GM23338 (cell line): ENCODE results near the gene RAD51B. TPM values are rescaled to one million over a fixed set of nuclear protein-coding genes. Genes with fewer than 3 reads are reported as not detected.

ENCODE experiments used
- ATAC-seq: fragments of 200-7000 bp; cut with Tn5 transposase; 3 replicates; pipeline ENCODE4 v1.9.1; 2020
- DNase-seq: peaks from one replicate; pipeline ENCODE4 v3.0.0-alpha.2; 2015; ENCODE audit warnings: low spot score
- H2AFZ ChIP-seq: fragments of 200-600 bp; sonication (generic); 2 replicates; pipeline ENCODE4 v1.8.0; 2016; ENCODE audit warnings: antibody characterized with exemption, mild to moderate bottlenecking, moderate library complexity
- H3F3A ChIP-seq: fragments of 200-600 bp; sonication (generic); replicated peaks from 2 replicates; pipeline ENCODE4 v1.8.0; 2017; ENCODE audit warnings: antibody characterized with exemption, mixed run types, low read depth
- H3K27ac ChIP-seq: fragments of 200-600 bp; sonication (generic); 2 replicates; pipeline ENCODE4 v1.6.1; 2016; ENCODE audit warnings: low read depth
- H3K27me3 ChIP-seq: fragments of 200-600 bp; sonication (generic); 2 replicates; pipeline ENCODE4 v1.8.0; 2016; ENCODE audit warnings: mild to moderate bottlenecking, mixed run types, moderate library complexity; ENCODE audit not compliant: insufficient read depth
- H3K36me3 ChIP-seq: fragments of 200-600 bp; sonication (generic); 2 replicates; pipeline ENCODE4 v1.8.0; 2016; ENCODE audit warnings: mild to moderate bottlenecking; ENCODE audit not compliant: insufficient read depth
- H3K4me1 ChIP-seq: fragments of 200-600 bp; sonication (generic); 2 replicates; pipeline ENCODE4 v1.8.0; 2016; ENCODE audit warnings: mild to moderate bottlenecking, moderate library complexity; ENCODE audit not compliant: insufficient read depth
- H3K4me2 ChIP-seq: fragments of 200-600 bp; sonication (generic); 2 replicates; pipeline ENCODE4 v1.7.1; 2017; ENCODE audit warnings: mixed run types
- H3K4me3 ChIP-seq: fragments of 200-600 bp; sonication (generic); 2 replicates; pipeline ENCODE4 v1.6.1; 2016; ENCODE audit warnings: mixed run types
- H3K79me2 ChIP-seq: fragments of 200-600 bp; sonication (generic); replicated peaks from 2 replicates; pipeline ENCODE4 v1.8.0; 2017; ENCODE audit warnings: mild to moderate bottlenecking; ENCODE audit not compliant: insufficient read depth
- H3K9me2 ChIP-seq: fragments of 200-600 bp; sonication (generic); 2 replicates; pipeline ENCODE4 v1.8.0; 2017; ENCODE audit not compliant: insufficient read depth
- H4K20me1 ChIP-seq: fragments of 200-600 bp; sonication (generic); replicated peaks from 2 replicates; pipeline ENCODE4 v1.8.0; 2017; ENCODE audit warnings: mild to moderate bottlenecking; ENCODE audit not compliant: insufficient read depth
- H3K27ac Mint-ChIP-seq: 2 replicates; pipeline ENCODE4 v1.8.0; 2020; ENCODE audit warnings: inconsistent platforms, mild to moderate bottlenecking, moderate library complexity, mixed read lengths
- H3K27me3 Mint-ChIP-seq: 3 replicates; pipeline ENCODE4 v1.8.0; 2022; ENCODE audit warnings: low read depth, mild to moderate bottlenecking, moderate library complexity, mixed read lengths, inconsistent platforms; ENCODE audit not compliant: insufficient read depth, poor library complexity
- H3K36me3 Mint-ChIP-seq: 3 replicates; pipeline ENCODE4 v1.8.0; 2021; ENCODE audit warnings: low read depth, mild to moderate bottlenecking, inconsistent platforms, moderate library complexity, mixed read lengths
- H3K4me1 Mint-ChIP-seq: 3 replicates; pipeline ENCODE4 v1.8.0; 2020; ENCODE audit warnings: mild to moderate bottlenecking, inconsistent platforms, mixed read lengths
- H3K4me3 Mint-ChIP-seq: 3 replicates; pipeline ENCODE4 v1.8.0; 2021; ENCODE audit warnings: moderate library complexity, mild to moderate bottlenecking, inconsistent platforms, mixed read lengths
- H3K9me3 Mint-ChIP-seq: 3 replicates; pipeline ENCODE4 v1.8.0; 2020; ENCODE audit warnings: moderate library complexity, mild to moderate bottlenecking, inconsistent platforms, mixed read lengths
- CREB1 ChIP-seq: fragments of 250-450 bp; sonication (Bioruptor Pico); IDR thresholded peaks from 2 replicates; pipeline ENCODE4 v1.5.0; 2020; ENCODE audit warnings: low read depth, mild to moderate bottlenecking, moderate library complexity
- JUNB ChIP-seq: IDR thresholded peaks from one replicate; pipeline ENCODE4 v1.6.1; 2016; ENCODE audit warnings: antibody characterized with exemption; ENCODE audit not compliant: unreplicated experiment
- NANOG ChIP-seq: IDR thresholded peaks from 2 replicates; pipeline ENCODE4 v1.6.1; 2016; ENCODE audit warnings: antibody characterized with exemption, borderline replicate concordance
- POLR2AphosphoS5 ChIP-seq: IDR thresholded peaks from 2 replicates; pipeline ENCODE4 v1.6.1; 2016; ENCODE audit warnings: antibody characterized with exemption, low read depth
- STAT1 ChIP-seq: IDR thresholded peaks from one replicate; pipeline ENCODE4 v1.6.1; 2016; ENCODE audit warnings: antibody characterized with exemption; ENCODE audit not compliant: unreplicated experiment
- polyA plus RNA-seq: library from polyadenylated mRNA; unstranded; fragments of >200 nt; fragmentation: Nextera tagmentation; extraction: Ambion mirVana; gene quantifications from 2 replicates; pipeline ENCODE4 v1.2.1, GENCODE V29; 2016
- total RNA-seq: library from RNA; depleted of rRNA; stranded (reverse); fragments of >200 nt; shearing (Covaris generic); gene quantifications from 2 replicates; pipeline ENCODE4 v1.2.3, GENCODE V29; 2014
- TF ChIP-seq, protein P1 (sequence below): fragments of 250-450 bp; sonication (Bioruptor Pico); IDR thresholded peaks from 2 replicates; pipeline ENCODE4 v1.5.0; 2020; ENCODE audit warnings: mild to moderate bottlenecking, moderate library complexity

RAD51B gene
- total and polyA plus RNA-seq, 2 experiments from 2014 or later: 15.7 to 29.1 TPM

GRCh38 chr14:68473069-68473468, 653.5 kb downstream of the RAD51B start:
- Histone ChIP-seq H2AFZ (no peak overlapping the region), H3K36me3 (no peaks in the 10 kb centered on the region), H3K4me1 (peaks cover 53% of the 10 kb centered on the region), H3F3A (peaks cover 12% of the 10 kb centered on the region; the same call in 1 of the 2 replicates), H3K4me3 (no peak overlapping the region), H3K4me2 (peak overlapping the region; percentile 56; the same call in 1 of the 2 replicates), H3K79me2 (no peaks in the 10 kb centered on the region), H3K27me3 (no peaks in the 10 kb centered on the region), H4K20me1 (no peaks in the 10 kb centered on the region), H3K9me2 (peaks cover 8% of the 10 kb centered on the region; the same call in 1 of the 2 replicates), H3K27ac (no peak overlapping the region)
- Mint-ChIP-seq H3K4me3 (no peak overlapping the region), H3K9me3 (no peaks in the 10 kb centered on the region), H3K27ac (peak overlapping the region; percentile 96), H3K4me1 (peaks cover 75% of the 10 kb centered on the region), H3K27me3 (peaks cover 12% of the 10 kb centered on the region), H3K36me3 (0 out of 3 replicates have a peak, but pooled peaks cover 5% of the 10 kb centered on the region)
- ATAC-seq: no peak
- no peak for TF ChIP-seq NANOG
- TF ChIP-seq CREB1 (CRISPR knock-in tag): no peak
- TF ChIP-seq, protein P1, sequence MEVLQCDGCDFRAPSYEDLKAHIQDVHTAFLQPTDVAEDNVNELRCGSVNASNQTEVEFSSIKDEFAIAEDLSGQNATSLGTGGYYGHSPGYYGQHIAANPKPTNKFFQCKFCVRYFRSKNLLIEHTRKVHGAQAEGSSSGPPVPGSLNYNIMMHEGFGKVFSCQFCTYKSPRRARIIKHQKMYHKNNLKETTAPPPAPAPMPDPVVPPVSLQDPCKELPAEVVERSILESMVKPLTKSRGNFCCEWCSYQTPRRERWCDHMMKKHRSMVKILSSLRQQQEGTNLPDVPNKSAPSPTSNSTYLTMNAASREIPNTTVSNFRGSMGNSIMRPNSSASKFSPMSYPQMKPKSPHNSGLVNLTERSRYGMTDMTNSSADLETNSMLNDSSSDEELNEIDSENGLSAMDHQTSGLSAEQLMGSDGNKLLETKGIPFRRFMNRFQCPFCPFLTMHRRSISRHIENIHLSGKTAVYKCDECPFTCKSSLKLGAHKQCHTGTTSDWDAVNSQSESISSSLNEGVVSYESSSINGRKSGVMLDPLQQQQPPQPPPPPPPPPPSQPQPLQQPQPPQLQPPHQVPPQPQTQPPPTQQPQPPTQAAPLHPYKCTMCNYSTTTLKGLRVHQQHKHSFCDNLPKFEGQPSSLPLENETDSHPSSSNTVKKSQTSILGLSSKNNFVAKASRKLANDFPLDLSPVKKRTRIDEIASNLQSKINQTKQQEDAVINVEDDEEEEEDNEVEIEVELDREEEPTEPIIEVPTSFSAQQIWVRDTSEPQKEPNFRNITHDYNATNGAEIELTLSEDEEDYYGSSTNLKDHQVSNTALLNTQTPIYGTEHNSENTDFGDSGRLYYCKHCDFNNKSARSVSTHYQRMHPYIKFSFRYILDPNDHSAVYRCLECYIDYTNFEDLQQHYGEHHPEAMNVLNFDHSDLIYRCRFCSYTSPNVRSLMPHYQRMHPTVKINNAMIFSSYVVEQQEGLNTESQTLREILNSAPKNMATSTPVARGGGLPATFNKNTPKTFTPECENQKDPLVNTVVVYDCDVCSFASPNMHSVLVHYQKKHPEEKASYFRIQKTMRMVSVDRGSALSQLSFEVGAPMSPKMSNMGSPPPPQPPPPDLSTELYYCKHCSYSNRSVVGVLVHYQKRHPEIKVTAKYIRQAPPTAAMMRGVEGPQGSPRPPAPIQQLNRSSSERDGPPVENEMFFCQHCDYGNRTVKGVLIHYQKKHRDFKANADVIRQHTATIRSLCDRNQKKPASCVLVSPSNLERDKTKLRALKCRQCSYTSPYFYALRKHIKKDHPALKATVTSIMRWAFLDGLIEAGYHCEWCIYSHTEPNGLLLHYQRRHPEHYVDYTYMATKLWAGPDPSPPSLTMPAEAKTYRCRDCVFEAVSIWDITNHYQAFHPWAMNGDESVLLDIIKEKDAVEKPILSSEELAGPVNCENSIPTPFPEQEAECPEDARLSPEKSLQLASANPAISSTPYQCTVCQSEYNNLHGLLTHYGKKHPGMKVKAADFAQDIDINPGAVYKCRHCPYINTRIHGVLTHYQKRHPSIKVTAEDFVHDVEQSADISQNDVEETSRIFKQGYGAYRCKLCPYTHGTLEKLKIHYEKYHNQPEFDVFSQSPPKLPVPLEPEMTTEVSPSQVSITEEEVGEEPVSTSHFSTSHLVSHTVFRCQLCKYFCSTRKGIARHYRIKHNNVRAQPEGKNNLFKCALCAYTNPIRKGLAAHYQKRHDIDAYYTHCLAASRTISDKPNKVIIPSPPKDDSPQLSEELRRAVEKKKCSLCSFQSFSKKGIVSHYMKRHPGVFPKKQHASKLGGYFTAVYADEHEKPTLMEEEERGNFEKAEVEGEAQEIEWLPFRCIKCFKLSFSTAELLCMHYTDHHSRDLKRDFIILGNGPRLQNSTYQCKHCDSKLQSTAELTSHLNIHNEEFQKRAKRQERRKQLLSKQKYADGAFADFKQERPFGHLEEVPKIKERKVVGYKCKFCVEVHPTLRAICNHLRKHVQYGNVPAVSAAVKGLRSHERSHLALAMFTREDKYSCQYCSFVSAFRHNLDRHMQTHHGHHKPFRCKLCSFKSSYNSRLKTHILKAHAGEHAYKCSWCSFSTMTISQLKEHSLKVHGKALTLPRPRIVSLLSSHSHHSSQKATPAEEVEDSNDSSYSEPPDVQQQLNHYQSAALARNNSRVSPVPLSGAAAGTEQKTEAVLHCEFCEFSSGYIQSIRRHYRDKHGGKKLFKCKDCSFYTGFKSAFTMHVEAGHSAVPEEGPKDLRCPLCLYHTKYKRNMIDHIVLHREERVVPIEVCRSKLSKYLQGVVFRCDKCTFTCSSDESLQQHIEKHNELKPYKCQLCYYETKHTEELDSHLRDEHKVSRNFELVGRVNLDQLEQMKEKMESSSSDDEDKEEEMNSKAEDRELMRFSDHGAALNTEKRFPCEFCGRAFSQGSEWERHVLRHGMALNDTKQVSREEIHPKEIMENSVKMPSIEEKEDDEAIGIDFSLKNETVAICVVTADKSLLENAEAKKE: no peak
- no peak for TF ChIP-seq STAT1
- DNase-seq: no peak

- Mint-ChIP-seq H3K36me3 (0 out of 3 replicates have a peak, but pooled peaks cover 5% of the 10 kb centered on the region), H3K4me3 (no peak overlapping the region), H3K27ac (no peak overlapping the region), H3K27me3 (peaks cover 12% of the 10 kb centered on the region), H3K4me1 (peaks cover 76% of the 10 kb centered on the region), H3K9me3 (no peaks in the 10 kb centered on the region)
- Histone ChIP-seq H3K4me3 (no peak overlapping the region), H3K79me2 (no peaks in the 10 kb centered on the region), H3K27ac (no peak overlapping the region), H3F3A (peaks cover 12% of the 10 kb centered on the region; the same call in 1 of the 2 replicates), H3K27me3 (no peaks in the 10 kb centered on the region), H3K4me2 (no peak overlapping the region), H3K9me2 (peaks cover under 1% of the 10 kb centered on the region; the same call in 1 of the 2 replicates), H4K20me1 (no peaks in the 10 kb centered on the region), H2AFZ (no peak overlapping the region), H3K36me3 (no peaks in the 10 kb centered on the region), H3K4me1 (peaks cover 52% of the 10 kb centered on the region)
- no peak for DNase-seq
- no peak for ATAC-seq
- no peak for TF ChIP-seq CREB1 (CRISPR knock-in tag)
- no peak for TF ChIP-seq POLR2AphosphoS5
- TF ChIP-seq JUNB: no peak
- no peak for TF ChIP-seq NANOG
Measured at GRCh38 chr14:68473794-68474193, 654.2 kb downstream of the RAD51B start.
